Muscle of leg (tissue), 11 donors: ENCODE data around the gene RIN3. TPM values are rescaled to one million over a fixed set of nuclear protein-coding genes. Genes with fewer than 3 reads are reported as not detected.
A peak's percentile ranks its signal among the peaks of the same experiment; 100 is the strongest.

ENCODE experiments used
- DNase-seq: peaks from one replicate; pipeline ENCODE4 v3.0.0; 2013
- H3K27ac ChIP-seq: one replicate; pipeline ENCODE4 v1.5.1; 2013; ENCODE audit warnings: mild to moderate bottlenecking, low read length, control low read depth
- H3K27me3 ChIP-seq: one replicate; pipeline ENCODE4 v1.6.1; 2013; ENCODE audit warnings: low read length; ENCODE audit not compliant: control insufficient read depth, insufficient read depth
- H3K36me3 ChIP-seq: one replicate; pipeline ENCODE4 v1.6.1; 2013; ENCODE audit warnings: low read length; ENCODE audit not compliant: control insufficient read depth, insufficient read depth
- H3K4me1 ChIP-seq: one replicate; pipeline ENCODE4 v1.6.1; 2013; ENCODE audit warnings: low read length; ENCODE audit not compliant: control insufficient read depth, insufficient read depth
- H3K4me3 ChIP-seq: one replicate; pipeline ENCODE4 v1.5.1; 2013; ENCODE audit warnings: low read length, control low read depth
- H3K9me3 ChIP-seq: replicated peaks from 2 replicates; pipeline ENCODE4 v1.6.1; 2013; ENCODE audit warnings: low read depth, low read length; ENCODE audit not compliant: control insufficient read depth
- WGBS: methylation state at CpG from one replicate; pipeline ENCODE4 v1.1.5; 2013; ENCODE audit warnings: missing lambda C conversion rate; ENCODE audit not compliant: insufficient coverage; 5-methylcytosine and 5-hydroxymethylcytosine counted together
- polyA plus RNA-seq, 8 donors: library from polyadenylated mRNA; unstranded; fragments of 120-200 nt; gene quantifications; one replicate each; pipeline versions ENCODE4 v1.2.1 to v1.2.3, GENCODE V29; 2013; ENCODE audit warnings: inconsistent platforms in 1 of 8, low replicate concordance in 1 of 8; ENCODE audit not compliant: insufficient read length in 8 of 8, insufficient read depth in 1 of 8
- total RNA-seq: library from RNA; stranded (reverse); fragments of 120-200 nt; gene quantifications from one replicate; pipeline ENCODE4 v1.2.4, GENCODE V29; 2013

Gene RIN3
- total and polyA plus RNA-seq, 9 donors = 4.3 to 18.2 (median 14.0) TPM

GRCh38 chr14:92649066-92649465 is 135.5 kb downstream of the RIN3 start:
- Histone ChIP-seq H3K27ac (no peak overlapping the region), H3K4me1 (peaks cover 21% of the 10 kb centered on the region), H3K4me3 (no peak overlapping the region), H3K36me3 (peaks cover 37% of the 10 kb centered on the region), H3K27me3 (no peaks in the 10 kb centered on the region), H3K9me3 (peaks cover 7% of the 10 kb centered on the region)
- no peak for DNase-seq
- 100% methylated on average over 1 of the region's 7 CpGs for WGBS

- DNase-seq = peak; percentile 56
- Histone ChIP-seq H3K36me3 (peaks cover 36% of the 10 kb centered on the region), H3K4me3 (no peak overlapping the region), H3K27ac (no peak overlapping the region), H3K9me3 (peaks cover 3% of the 10 kb centered on the region), H3K4me1 (peaks cover 20% of the 10 kb centered on the region), H3K27me3 (no peaks in the 10 kb centered on the region)
- WGBS = 83% methylated on average over 14 of the region's 17 CpGs
Measured at GRCh38 chr14:92649934-92650545, 136.5 kb downstream of the RIN3 start.

GRCh38 chr14:92650581-92651105 is 137.1 kb downstream of the RIN3 start:
- DNase-seq = no peak
- no peaks in the 10 kb centered on the region for H3K9me3 ChIP-seq
- peaks cover 34% of the 10 kb centered on the region for H3K36me3 ChIP-seq
- no peaks in the 10 kb centered on the region for H3K27me3 ChIP-seq
- H3K4me1 ChIP-seq = peaks cover 20% of the 10 kb centered on the region
- H3K27ac ChIP-seq = peak overlapping the region; percentile 35
- H3K4me3 ChIP-seq = no peak overlapping the region
- WGBS = 62% methylated on average over 6 of the region's 12 CpGs

- H3K4me3 ChIP-seq = no peak overlapping the region
- peak overlapping the region; percentile 35 for H3K27ac ChIP-seq
- WGBS = 85% methylated on average over 7 of the region's 17 CpGs
- DNase-seq = peak; percentile 39
- peaks cover 34% of the 10 kb centered on the region for H3K36me3 ChIP-seq
- peaks cover 20% of the 10 kb centered on the region for H3K4me1 ChIP-seq
- no peaks in the 10 kb centered on the region for H3K27me3 ChIP-seq
- no peaks in the 10 kb centered on the region for H3K9me3 ChIP-seq
Measured at GRCh38 chr14:92651106-92651757, 137.7 kb downstream of the RIN3 start.

- no peak overlapping the region for H3K4me3 ChIP-seq
- H3K36me3 ChIP-seq = peaks cover 38% of the 10 kb centered on the region
- H3K27me3 ChIP-seq = no peaks in the 10 kb centered on the region
- no peak overlapping the region for H3K27ac ChIP-seq
- DNase-seq = no peak
- WGBS = 66% methylated on average over 16 of the region's 27 CpGs
- no peaks in the 10 kb centered on the region for H3K9me3 ChIP-seq
- peaks cover 17% of the 10 kb centered on the region for H3K4me1 ChIP-seq
Measured at GRCh38 chr14:92651758-92652406, 138.3 kb downstream of the RIN3 start.

GRCh38 chr14:92652413-92653151 is 139.0 kb downstream of the RIN3 start:
- H3K27ac ChIP-seq = no peak overlapping the region
- H3K9me3 ChIP-seq = no peaks in the 10 kb centered on the region
- H3K4me1 ChIP-seq = peaks cover 12% of the 10 kb centered on the region
- H3K27me3 ChIP-seq = no peaks in the 10 kb centered on the region
- WGBS = 86% methylated on average over 24 of the region's 26 CpGs
- no peak overlapping the region for H3K4me3 ChIP-seq
- H3K36me3 ChIP-seq = peaks cover 38% of the 10 kb centered on the region
- DNase-seq = no peak

- WGBS = 97% methylated on average over 10 of the region's 11 CpGs
- H3K36me3 ChIP-seq = peaks cover 42% of the 10 kb centered on the region
- no peaks in the 10 kb centered on the region for H3K27me3 ChIP-seq
- no peaks in the 10 kb centered on the region for H3K9me3 ChIP-seq
- no peak overlapping the region for H3K27ac ChIP-seq
- H3K4me1 ChIP-seq = peaks cover 6% of the 10 kb centered on the region
- no peak overlapping the region for H3K4me3 ChIP-seq
- no peak for DNase-seq
Measured at GRCh38 chr14:92653162-92653651, 139.6 kb downstream of the RIN3 start.

- DNase-seq = no peak
- no peaks in the 10 kb centered on the region for H3K9me3 ChIP-seq
- peaks cover 45% of the 10 kb centered on the region for H3K36me3 ChIP-seq
- H3K4me3 ChIP-seq = no peak overlapping the region
- H3K27me3 ChIP-seq = no peaks in the 10 kb centered on the region
- H3K4me1 ChIP-seq = no peaks in the 10 kb centered on the region
- no peak overlapping the region for H3K27ac ChIP-seq
- 92% methylated on average over 11 of the region's 18 CpGs for WGBS
Measured at GRCh38 chr14:92654239-92654901, 140.8 kb downstream of the RIN3 start.

- Histone ChIP-seq H3K4me3 (no peak overlapping the region), H3K27ac (no peak overlapping the region), H3K27me3 (no peaks in the 10 kb centered on the region), H3K36me3 (peaks cover 50% of the 10 kb centered on the region), H3K9me3 (no peaks in the 10 kb centered on the region), H3K4me1 (no peaks in the 10 kb centered on the region)
- DNase-seq = no peak
- 74% methylated on average over 13 of the region's 13 CpGs for WGBS
Measured at GRCh38 chr14:92655419-92656201, 142.0 kb downstream of the RIN3 start.
